Pancreas (tissue), 10 donors: ENCODE data around the gene LARP1B. TPM values are rescaled to one million over a fixed set of nuclear protein-coding genes. Genes with fewer than 3 reads are reported as not detected.

Experiments
- ATAC-seq, 4 donors: fragments of 200-7000 bp; cut with Tn5 transposase; one replicate each; pipeline versions ENCODE4 v1.8.0 to v1.9.1; 2020; ENCODE audit warnings: mild to moderate bottlenecking in 4 of 4, moderate library complexity in 4 of 4
- DNase-seq, 6 donors: peaks; one replicate each; pipeline ENCODE4 v3.0.0-alpha.2; 2020
- FAIRE-seq: peaks from 2 replicates; lab custom pipeline; 2012; peaks lifted over from hg19 to GRCh38; lab: Jason Lieb, UNC
- H3K27ac ChIP-seq, 4 donors: fragments of 200-600 bp; sonication (generic); 1 replicate in 3 of 4; 2 replicates in 1 of 4; pipeline versions ENCODE4 v1.5.0 to v1.8.0; 2020
- H3K27me3 ChIP-seq, 4 donors: fragments of 200-600 bp; one replicate each; pipeline ENCODE4 v1.8.0; 2021
- H3K36me3 ChIP-seq, 3 donors: fragments of 200-600 bp; sonication (generic) in 1 of 3; one replicate each; pipeline versions ENCODE4 v1.5.0 to v1.8.0; 2020 to 2021
- H3K4me1 ChIP-seq, 3 donors: fragments of 200-600 bp; one replicate each; pipeline ENCODE4 v1.8.0; 2021
- H3K4me3 ChIP-seq, 4 donors: fragments of 200-600 bp; sonication (generic) in 2 of 4; one replicate each; pipeline versions ENCODE4 v1.5.0 to v1.8.0; 2020 to 2021
- H3K9me3 ChIP-seq, 4 donors: fragments of 200-600 bp; one replicate each; pipeline ENCODE4 v1.8.0; 2021
- WGBS, 2 donors: extraction: QIAGEN DNeasy Blood & Tissue Kit; methylation state at CpG; one replicate each; pipeline ENCODE4 v1.1.7; 2013; 5-methylcytosine and 5-hydroxymethylcytosine counted together
- intact Hi-C, 3 donors: fragments of 100-400 bp; cut with DNase I; formaldehyde crosslinking; loops; one replicate each; pipeline versions ENCODE4 v1.11.1 to v1.14.2; 2022
- polyA plus RNA-seq, 2 donors: library from polyadenylated mRNA; stranded (reverse); fragments of 200-250 nt; gene quantifications; one replicate each; pipeline ENCODE4 v1.2.3, GENCODE V29; 2013
- total RNA-seq, 6 donors: library from RNA; stranded (reverse); fragmentation: NEBNext Ultra II Directional in 4 of 6; extraction: Animal tissue kit (Norgen Biotek cat#: 25700) in 4 of 6; gene quantifications; one replicate each; pipeline versions ENCODE4 v1.2.1 to v1.2.4, GENCODE V29; 2021 to 2023
- TF ChIP-seq, protein P1 (sequence below), 4 donors: fragments of 200-600 bp; sonication (generic) in 3 of 4; IDR thresholded peaks; one replicate each; pipeline versions ENCODE4 v1.5.0 to v1.8.0; 2021; ENCODE audit warnings: antibody characterized with exemption in 4 of 4
- donor health status: healthy with polysubstance abuse.
- donor health status: DM: no; HTN: no; CAD: no; lungs with moderate emphysema.
- donor health status: DM: no; HTN: no; CAD: no.
- donor health status: control.
- donor health status: control.
- donor health status: Bipolar disorder and iron deficiency.
- donor health status: DM: yes; HTN: yes; CAD: no.
- donor health status: DM: no; HTN: no; CAD: no.
- donor health status: DM: no; HTN: no; CAD: no.
- donor health status: DM: yes; HTN: yes; CAD: no.

The LARP1B gene
- total and polyA plus RNA-seq, 8 donors: 19.2 to 34.2 (median 25.3) TPM

DNA sequence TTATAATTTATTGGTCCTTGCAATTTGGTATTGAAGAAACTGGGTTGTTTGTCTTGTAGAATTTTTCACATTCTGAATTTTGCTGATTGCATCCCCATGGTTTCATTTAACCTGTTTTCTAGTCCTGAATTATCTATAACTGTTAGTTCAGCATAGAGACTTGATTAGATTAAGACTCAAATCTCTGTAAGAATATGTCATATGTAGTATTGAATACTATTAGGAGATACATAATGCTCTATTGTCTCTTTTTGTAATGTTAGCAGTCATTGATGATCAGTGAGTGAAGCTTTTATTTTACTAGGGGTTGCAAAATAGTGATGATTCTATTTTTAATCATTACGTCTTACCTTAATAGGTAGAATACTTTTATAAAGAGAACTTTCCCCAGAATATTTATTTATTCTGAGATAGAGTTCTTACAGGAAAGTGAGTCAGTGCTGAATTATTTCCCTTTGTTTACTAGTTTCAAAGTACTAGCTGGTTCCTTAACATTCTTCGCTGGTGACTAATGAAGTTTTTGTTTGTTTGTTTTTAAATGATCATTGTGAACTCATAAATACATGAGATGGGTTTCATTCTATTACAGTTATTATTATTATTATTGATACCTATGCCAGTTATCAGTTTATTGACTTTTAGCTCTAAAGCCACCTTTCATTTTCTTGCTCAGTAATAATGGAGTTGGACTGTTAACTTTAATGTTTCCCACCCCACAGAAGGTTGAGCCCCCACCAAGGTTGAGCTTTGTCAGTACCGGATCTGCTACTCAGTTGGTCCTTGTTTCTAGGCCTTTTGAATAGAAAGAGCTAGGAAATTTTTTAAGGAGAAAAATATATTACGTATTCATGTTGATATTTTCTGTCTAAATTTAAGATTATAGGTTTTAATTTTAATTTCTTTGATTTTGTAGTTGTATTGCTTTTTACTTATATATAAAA is 102.3 kb downstream of the LARP1B start:
- Histone ChIP-seq H3K4me1 (peaks cover 8 to 18% (median 11%) of the 10 kb centered on the region in 3 donors), H3K9me3 (no peaks in the 10 kb centered on the region), H3K4me3 (no peak overlapping the region), H3K27ac (peak overlapping the region in 2 of 4 donors; percentile 53 to 67), H3K27me3 (no peaks in the 10 kb centered on the region), H3K36me3 (peaks cover 0 to 4% (median 0%) of the 10 kb centered on the region in 3 donors)
- DNase-seq: no peak
- intact Hi-C loops: no loop called here
- TF ChIP-seq, protein P1, sequence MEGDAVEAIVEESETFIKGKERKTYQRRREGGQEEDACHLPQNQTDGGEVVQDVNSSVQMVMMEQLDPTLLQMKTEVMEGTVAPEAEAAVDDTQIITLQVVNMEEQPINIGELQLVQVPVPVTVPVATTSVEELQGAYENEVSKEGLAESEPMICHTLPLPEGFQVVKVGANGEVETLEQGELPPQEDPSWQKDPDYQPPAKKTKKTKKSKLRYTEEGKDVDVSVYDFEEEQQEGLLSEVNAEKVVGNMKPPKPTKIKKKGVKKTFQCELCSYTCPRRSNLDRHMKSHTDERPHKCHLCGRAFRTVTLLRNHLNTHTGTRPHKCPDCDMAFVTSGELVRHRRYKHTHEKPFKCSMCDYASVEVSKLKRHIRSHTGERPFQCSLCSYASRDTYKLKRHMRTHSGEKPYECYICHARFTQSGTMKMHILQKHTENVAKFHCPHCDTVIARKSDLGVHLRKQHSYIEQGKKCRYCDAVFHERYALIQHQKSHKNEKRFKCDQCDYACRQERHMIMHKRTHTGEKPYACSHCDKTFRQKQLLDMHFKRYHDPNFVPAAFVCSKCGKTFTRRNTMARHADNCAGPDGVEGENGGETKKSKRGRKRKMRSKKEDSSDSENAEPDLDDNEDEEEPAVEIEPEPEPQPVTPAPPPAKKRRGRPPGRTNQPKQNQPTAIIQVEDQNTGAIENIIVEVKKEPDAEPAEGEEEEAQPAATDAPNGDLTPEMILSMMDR (IDR thresholded peaks at IDR 0.05): no peak
- WGBS, 2 donors: 57 to 72% methylated on average over 4 of the region's 4 CpGs
- peak; percentile 57 to 83 (median 72) for ATAC-seq
- peak; percentile 41 for FAIRE-seq

DNA sequence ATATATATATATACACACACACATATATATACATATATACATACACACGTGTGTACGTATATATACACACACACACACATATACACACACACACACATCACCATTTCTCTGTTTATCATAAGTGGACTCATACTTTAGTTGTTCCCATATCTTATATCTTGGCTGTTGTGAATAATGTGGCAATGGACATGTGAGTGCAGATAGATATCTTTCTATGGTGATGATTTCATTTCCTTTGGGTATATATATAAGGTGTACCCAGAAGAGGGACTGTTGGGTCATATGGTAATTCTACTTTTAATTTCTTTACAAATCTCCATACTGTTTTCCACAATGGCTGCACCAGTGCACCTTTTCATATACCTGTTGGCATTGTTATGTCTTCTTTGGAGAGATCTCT is 105.9 kb downstream of the LARP1B start:
- no peak for DNase-seq
- WGBS, 2 donors: 83 to 90% methylated on average over 2 of the region's 2 CpGs
- ATAC-seq: no peak
- no peaks in the 10 kb centered on the region for H3K9me3 ChIP-seq
- no peaks in the 10 kb centered on the region for H3K27me3 ChIP-seq
- no peak overlapping the region for H3K4me3 ChIP-seq
- H3K27ac ChIP-seq: no peak overlapping the region
- no peak for FAIRE-seq
- intact Hi-C loops: no loop called here
- H3K4me1 ChIP-seq: peaks cover 8 to 14% (median 11%) of the 10 kb centered on the region in 3 donors
- peaks cover 0 to 7% (median 0%) of the 10 kb centered on the region in 3 donors for H3K36me3 ChIP-seq
- TF ChIP-seq, protein P1 (IDR thresholded peaks at IDR 0.05): no peak

DNA sequence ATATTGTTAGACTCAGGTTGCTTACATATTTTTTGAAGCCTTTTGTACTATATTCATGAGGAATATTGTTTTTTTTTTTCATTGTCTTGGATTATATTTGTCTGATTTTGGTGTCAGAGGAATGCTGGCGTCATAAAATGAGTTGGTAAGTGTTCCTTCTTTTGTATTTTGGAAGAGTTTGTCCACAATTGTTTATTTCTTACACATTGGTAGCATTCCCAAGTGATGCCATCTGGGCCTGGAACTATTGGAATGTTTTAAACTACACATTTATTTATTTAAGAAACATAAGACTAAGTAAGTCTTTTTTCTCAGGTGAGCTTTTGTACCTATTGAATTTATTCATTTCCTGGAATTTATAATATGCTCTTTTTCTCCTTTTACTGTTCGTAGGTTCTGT is 107.6 kb downstream of the LARP1B start:
- peaks cover 0 to 1% (median 0%) of the 10 kb centered on the region in 3 donors for H3K4me1 ChIP-seq
- intact Hi-C loops: no loop called here
- ATAC-seq: no peak
- peaks cover 0 to 7% (median 0%) of the 10 kb centered on the region in 3 donors for H3K36me3 ChIP-seq
- 90 to 97% methylated on average over 2 of the region's 2 CpGs for WGBS, 2 donors
- no peaks in the 10 kb centered on the region for H3K9me3 ChIP-seq
- no peak for FAIRE-seq
- no peak for DNase-seq
- no peak overlapping the region for H3K27ac ChIP-seq
- H3K4me3 ChIP-seq: no peak overlapping the region
- no peaks in the 10 kb centered on the region for H3K27me3 ChIP-seq
- TF ChIP-seq, protein P1 (IDR thresholded peaks at IDR 0.05): no peak

DNA sequence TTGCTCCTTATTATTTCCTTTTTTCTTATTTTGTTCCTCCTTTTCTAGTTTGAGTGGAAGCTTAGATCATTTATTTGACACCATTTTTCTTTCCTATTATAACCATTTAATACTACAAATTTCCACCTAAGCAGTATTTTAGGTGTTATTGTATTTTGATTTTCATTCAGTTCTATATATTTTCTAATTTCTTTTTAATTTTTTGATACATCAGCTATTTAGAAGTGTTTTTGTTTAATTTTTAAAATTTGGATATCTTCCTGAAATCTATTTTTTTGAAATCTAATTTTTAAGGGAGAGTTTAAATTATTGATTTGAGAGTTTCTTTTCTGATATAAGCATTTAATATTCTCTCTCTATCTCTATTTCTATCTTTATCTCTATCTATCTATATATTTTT is 108.1 kb downstream of the LARP1B start:
- Histone ChIP-seq H3K27me3 (no peaks in the 10 kb centered on the region), H3K27ac (no peak overlapping the region), H3K4me1 (no peaks in the 10 kb centered on the region), H3K9me3 (no peaks in the 10 kb centered on the region), H3K4me3 (no peak overlapping the region), H3K36me3 (peaks cover 0 to 7% (median 0%) of the 10 kb centered on the region in 3 donors)
- DNase-seq (no peak), FAIRE-seq (peak; percentile 87), ATAC-seq (no peak)
- intact Hi-C loops: no loop called here
- TF ChIP-seq, protein P1 (IDR thresholded peaks at IDR 0.05): no peak

DNA sequence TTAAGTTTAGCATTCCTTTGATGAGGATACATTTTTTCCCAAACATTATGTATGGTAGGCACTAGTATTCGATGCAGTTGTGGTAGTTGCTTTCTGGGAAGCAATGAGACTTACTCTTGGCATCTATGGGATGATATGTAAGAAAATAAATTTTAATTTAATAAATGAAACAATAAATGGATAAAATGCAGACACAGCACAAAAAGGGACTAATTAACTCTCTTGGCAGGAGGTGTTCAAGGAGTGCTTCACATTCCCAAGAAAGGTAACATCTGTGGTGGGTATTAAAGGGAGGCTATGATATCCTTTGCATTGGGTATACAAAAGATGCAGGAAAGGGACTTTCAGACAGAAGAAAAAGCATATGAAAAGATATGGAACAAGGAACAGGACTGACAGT is 115.5 kb downstream of the LARP1B start:
- Histone ChIP-seq H3K27me3 (no peaks in the 10 kb centered on the region), H3K36me3 (peaks cover 0 to 6% (median 0%) of the 10 kb centered on the region in 3 donors), H3K4me3 (no peak overlapping the region), H3K9me3 (no peaks in the 10 kb centered on the region), H3K27ac (no peak overlapping the region), H3K4me1 (no peaks in the 10 kb centered on the region)
- ATAC-seq (no peak), DNase-seq (no peak), FAIRE-seq (no peak)
- TF ChIP-seq, protein P1 (IDR thresholded peaks at IDR 0.05): no peak
- intact Hi-C loops: no loop called here
- 95 to 99% methylated on average over 1 of the region's 1 CpG for WGBS, 2 donors
